Mesendoderm (in vitro differentiated cells): ENCODE data around the gene KANK2. TPM values are rescaled to one million over a fixed set of nuclear protein-coding genes. Genes with fewer than 3 reads are reported as not detected.

Experiments
- DNase-seq: peaks from one replicate; pipeline ENCODE4 v3.0.0; 2013
- H2AK5ac ChIP-seq: 2 replicates; pipeline ENCODE4 v1.6.1; 2013; ENCODE audit warnings: low read length, inconsistent platforms
- H2BK120ac ChIP-seq: 2 replicates; pipeline ENCODE4 v1.6.1; 2013; ENCODE audit warnings: low read depth, mild to moderate bottlenecking, low read length, moderate library complexity, mixed read lengths
- H2BK15ac ChIP-seq: replicated peaks from 2 replicates; pipeline ENCODE4 v1.6.1; 2013; ENCODE audit warnings: low read depth, mild to moderate bottlenecking, moderate library complexity
- H2BK5ac ChIP-seq: 2 replicates; pipeline ENCODE4 v1.6.1; 2013; ENCODE audit warnings: low read length, inconsistent platforms
- H3K18ac ChIP-seq: 2 replicates; pipeline ENCODE4 v1.6.1; 2013; ENCODE audit warnings: mild to moderate bottlenecking, low read length, mixed read lengths
- H3K23ac ChIP-seq: one replicate; pipeline ENCODE4 v1.6.1; 2013; ENCODE audit warnings: low read length
- H3K27ac ChIP-seq: 2 replicates; pipeline ENCODE4 v1.5.1; 2013; ENCODE audit warnings: low read depth, mild to moderate bottlenecking, inconsistent platforms, low read length, moderate library complexity
- H3K27me3 ChIP-seq: 2 replicates; pipeline ENCODE4 v1.6.1; 2013; ENCODE audit warnings: low read length, control low read depth, mild to moderate bottlenecking, inconsistent platforms; ENCODE audit not compliant: insufficient read depth, poor library complexity
- H3K36me3 ChIP-seq: 2 replicates; pipeline ENCODE4 v1.6.1; 2013; ENCODE audit warnings: low read length, inconsistent platforms; ENCODE audit not compliant: control insufficient read depth, insufficient read depth
- H3K4ac ChIP-seq: one replicate; pipeline ENCODE4 v1.6.1; 2013; ENCODE audit warnings: low read depth, mild to moderate bottlenecking, low read length, moderate library complexity
- H3K4me1 ChIP-seq: 2 replicates; pipeline ENCODE4 v1.6.1; 2013; ENCODE audit warnings: low read depth, low read length, inconsistent platforms; ENCODE audit not compliant: control insufficient read depth
- H3K4me2 ChIP-seq: 2 replicates; pipeline ENCODE4 v1.6.1; 2013; ENCODE audit warnings: low read length
- H3K4me3 ChIP-seq: 2 replicates; pipeline ENCODE4 v1.5.1; 2013; ENCODE audit warnings: mild to moderate bottlenecking, low read length
- H3K56ac ChIP-seq: one replicate; pipeline ENCODE4 v1.6.1; 2013; ENCODE audit warnings: low read length
- H3K79me1 ChIP-seq: 2 replicates; pipeline ENCODE4 v1.6.1; 2013; ENCODE audit warnings: low read length, inconsistent platforms
- H3K79me2 ChIP-seq: 2 replicates; pipeline ENCODE4 v1.6.1; 2013; ENCODE audit warnings: mild to moderate bottlenecking, low read length; ENCODE audit not compliant: control insufficient read depth, insufficient read depth
- H3K9ac ChIP-seq: 2 replicates; pipeline ENCODE4 v1.6.1; 2013; ENCODE audit warnings: low read length, inconsistent platforms
- H4K5ac ChIP-seq: one replicate; pipeline ENCODE4 v1.6.1; 2013; ENCODE audit warnings: low read length
- H4K8ac ChIP-seq: one replicate; pipeline ENCODE4 v1.6.1; 2013; ENCODE audit warnings: low read depth, mild to moderate bottlenecking, control low read depth, low read length, moderate library complexity
- WGBS: extraction: QIAGEN DNeasy Blood & Tissue Kit; methylation state at CpG from one replicate; pipeline ENCODE4 v1.1.7; 2013; ENCODE audit warnings: low lambda C conversion rate, missing lambda C conversion rate; ENCODE audit not compliant: insufficient coverage; ENCODE audit errors: extremely low coverage; 5-methylcytosine and 5-hydroxymethylcytosine counted together
- polyA plus RNA-seq, 2 experiments: library from polyadenylated mRNA; stranded (reverse); fragments of 200-250 nt; gene quantifications; one replicate each; pipeline ENCODE4 v1.2.3, GENCODE V29; 2013

Gene KANK2
- polyA plus RNA-seq (2013, experiment 1 of 2), result 35.4 TPM
- 33.2 TPM for polyA plus RNA-seq (2013, experiment 2 of 2)

DNA sequence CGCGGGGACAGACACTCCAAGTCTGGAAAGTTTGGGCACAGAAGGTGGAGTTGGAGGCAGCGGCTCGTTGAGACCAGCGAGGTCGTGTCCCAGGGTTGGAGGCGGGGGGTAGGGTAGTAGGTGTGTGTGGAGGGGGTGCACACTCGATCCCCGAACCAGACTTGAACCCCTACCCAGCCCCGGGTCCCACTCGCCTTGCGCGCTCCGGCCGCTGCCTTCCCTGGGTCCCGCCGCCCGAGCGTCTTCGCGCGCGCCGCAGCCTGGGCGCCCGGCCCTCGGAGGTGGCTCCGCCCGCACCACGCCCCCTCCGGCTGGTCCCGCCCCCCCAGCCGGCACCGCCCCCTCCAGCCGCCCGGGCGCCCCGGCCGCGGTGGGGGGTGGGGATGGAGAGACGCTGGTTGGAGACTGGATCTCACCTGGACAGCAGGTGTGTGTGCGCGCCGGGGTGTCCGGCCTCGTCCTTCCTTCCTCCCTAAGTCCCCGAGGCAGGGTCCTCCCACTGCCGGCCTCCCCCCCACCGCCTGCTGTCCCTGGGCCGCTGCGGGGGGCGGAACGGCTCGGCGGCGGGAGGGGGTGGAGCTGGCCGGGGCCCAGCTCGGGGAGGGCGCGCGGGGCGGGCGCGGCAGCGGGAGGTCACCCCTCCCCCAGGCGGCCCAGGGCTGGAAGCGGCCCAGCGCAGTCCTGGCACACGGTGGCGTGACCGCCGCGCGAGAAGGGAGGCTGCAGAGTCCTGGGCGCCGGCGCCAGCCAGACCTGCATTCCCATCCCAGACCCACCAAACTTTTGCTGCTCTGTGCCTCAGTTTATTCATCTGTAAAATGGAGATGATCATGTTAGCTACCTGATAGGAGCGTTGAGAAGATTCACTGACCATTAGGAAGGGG, at the start of gene KANK2:
Gene KANK2, minus strand, starts transcription at position 255 of the 884 bp plus-strand sequence. CDS start 3,034 bp downstream, outside the sequence.
- Histone ChIP-seq H3K4ac (peak within 1 kb of the TSS; percentile 6), H3K27me3 (no peaks in the 10 kb centered on the region), H3K4me3 (peak within 1 kb of the TSS; percentile 78), H4K5ac (no peak within 1 kb of the TSS), H3K4me1 (peaks cover 2% of the 10 kb centered on the region), H3K79me1 (peaks cover 5% of the 10 kb centered on the region), H3K56ac (peak within 1 kb of the TSS; percentile 96), H2BK15ac (no peak within 1 kb of the TSS), H3K9ac (peak within 1 kb of the TSS; percentile 90), H3K79me2 (peaks cover 1% of the 10 kb centered on the region), H3K4me2 (peak within 1 kb of the TSS; percentile 66), H3K36me3 (peaks cover 5% of the 10 kb centered on the region), H2BK120ac (no peak within 1 kb of the TSS), H2AK5ac (no peak within 1 kb of the TSS), H3K23ac (no peak within 1 kb of the TSS), H2BK5ac (peak within 1 kb of the TSS; percentile 67), H3K18ac (peak within 1 kb of the TSS; percentile 85), H4K8ac (no peak within 1 kb of the TSS), H3K27ac (peak within 1 kb of the TSS; percentile 79)
- DNase-seq, result peak; percentile 91
- WGBS, result no CpG with 5 or more reads among the region's 78 CpGs

DNA sequence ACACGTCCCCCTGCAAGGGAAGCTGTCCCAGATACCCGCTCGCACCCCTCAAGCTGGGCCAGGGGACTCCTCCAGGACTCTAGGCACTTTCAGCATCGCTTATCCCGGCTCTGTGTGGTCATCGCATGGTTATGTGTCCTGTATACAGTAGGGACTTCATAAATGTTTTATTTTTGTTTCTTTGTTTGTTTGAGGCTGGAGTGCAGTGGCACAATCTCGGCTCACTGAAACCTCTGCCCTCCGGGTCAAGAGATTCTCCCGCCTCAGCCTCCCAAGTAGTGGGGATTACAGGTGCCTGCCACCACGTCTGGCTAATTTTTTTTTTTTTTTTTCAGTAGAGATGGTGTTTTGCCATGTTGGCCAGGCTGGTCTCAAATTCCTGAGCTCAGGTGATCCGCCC, 49.6 kb upstream of the KANK2 start:
- Histone ChIP-seq H3K36me3 (peaks cover 2% of the 10 kb centered on the region), H4K8ac (no peak overlapping the region)
- no CpG with 5 or more reads among the region's 11 CpGs for WGBS

GRCh38 chr19:11244846-11245589, 47.7 kb upstream of the KANK2 start:
- no peak overlapping the region for H4K8ac ChIP-seq
- H3K4me1 ChIP-seq, result no peaks in the 10 kb centered on the region
- no peak overlapping the region for H3K4me2 ChIP-seq
- no peak for DNase-seq
- no peak overlapping the region for H3K27ac ChIP-seq
- no peak overlapping the region for H3K4ac ChIP-seq
- H3K56ac ChIP-seq, result no peak overlapping the region
- H3K9ac ChIP-seq, result no peak overlapping the region
- H3K4me3 ChIP-seq, result no peak overlapping the region
- H3K18ac ChIP-seq, result no peak overlapping the region
- H3K79me1 ChIP-seq, result no peaks in the 10 kb centered on the region
- no peak overlapping the region for H3K23ac ChIP-seq
- no peaks in the 10 kb centered on the region for H3K36me3 ChIP-seq
- H2BK120ac ChIP-seq, result no peak overlapping the region
- no peak overlapping the region for H2AK5ac ChIP-seq
- H4K5ac ChIP-seq, result no peak overlapping the region
- H2BK5ac ChIP-seq, result no peak overlapping the region
- H3K79me2 ChIP-seq, result no peaks in the 10 kb centered on the region
- WGBS, result no CpG with 5 or more reads among the region's 5 CpGs
- no peak overlapping the region for H2BK15ac ChIP-seq
- no peaks in the 10 kb centered on the region for H3K27me3 ChIP-seq

More for the DNA sequence above, 49.6 kb upstream of the KANK2 start:
- Histone ChIP-seq H2BK5ac (no peak overlapping the region), H3K27me3 (no peaks in the 10 kb centered on the region), H3K79me2 (no peaks in the 10 kb centered on the region), H3K4me3 (no peak overlapping the region), H2BK120ac (no peak overlapping the region), H4K5ac (no peak overlapping the region), H3K18ac (no peak overlapping the region), H2AK5ac (no peak overlapping the region), H3K4me2 (no peak overlapping the region), H3K27ac (no peak overlapping the region), H2BK15ac (no peak overlapping the region), H3K4me1 (no peaks in the 10 kb centered on the region), H3K23ac (no peak overlapping the region), H3K4ac (no peak overlapping the region), H3K79me1 (no peaks in the 10 kb centered on the region), H3K9ac (no peak overlapping the region), H3K56ac (no peak overlapping the region)
- DNase-seq, result no peak

- H3K27me3 ChIP-seq, result no peaks in the 10 kb centered on the region
- no peak overlapping the region for H3K4me2 ChIP-seq
- H2BK5ac ChIP-seq, result no peak overlapping the region
- no CpG with 5 or more reads among the region's 7 CpGs for WGBS
- no peak overlapping the region for H4K5ac ChIP-seq
- no peaks in the 10 kb centered on the region for H3K79me1 ChIP-seq
- H2BK120ac ChIP-seq, result no peak overlapping the region
- no peak overlapping the region for H3K4ac ChIP-seq
- no peak overlapping the region for H2AK5ac ChIP-seq
- no peak overlapping the region for H4K8ac ChIP-seq
- no peaks in the 10 kb centered on the region for H3K79me2 ChIP-seq
- H3K4me3 ChIP-seq, result no peak overlapping the region
- no peak overlapping the region for H2BK15ac ChIP-seq
- H3K4me1 ChIP-seq, result no peaks in the 10 kb centered on the region
- DNase-seq, result no peak
- H3K9ac ChIP-seq, result peak overlapping the region; percentile 53
- no peak overlapping the region for H3K27ac ChIP-seq
- no peak overlapping the region for H3K18ac ChIP-seq
- no peaks in the 10 kb centered on the region for H3K36me3 ChIP-seq
- no peak overlapping the region for H3K23ac ChIP-seq
- peak overlapping the region; percentile 67 for H3K56ac ChIP-seq
Observed at GRCh38 chr19:11243798-11244169, 46.4 kb upstream of the KANK2 start.

- Histone ChIP-seq H3K36me3 (no peaks in the 10 kb centered on the region), H2BK15ac (no peak overlapping the region), H2BK5ac (no peak overlapping the region), H4K5ac (no peak overlapping the region), H3K18ac (no peak overlapping the region), H3K23ac (peak overlapping the region; percentile 45), H3K27me3 (no peaks in the 10 kb centered on the region), H3K9ac (peak overlapping the region; percentile 53), H3K4me3 (no peak overlapping the region), H3K27ac (no peak overlapping the region), H3K4me1 (no peaks in the 10 kb centered on the region), H2AK5ac (no peak overlapping the region), H3K79me1 (no peaks in the 10 kb centered on the region), H3K4ac (no peak overlapping the region), H3K4me2 (peak overlapping the region; percentile 64), H3K79me2 (no peaks in the 10 kb centered on the region), H4K8ac (no peak overlapping the region), H2BK120ac (no peak overlapping the region), H3K56ac (peak overlapping the region; percentile 67)
- WGBS, result no CpG with 5 or more reads among the region's 48 CpGs
- DNase-seq, result peak; percentile 85
Observed at GRCh38 chr19:11242864-11243797, 45.8 kb upstream of the KANK2 start.
